ENCODE measurements around the gene SULT1A3. TPM values are rescaled to one million over a fixed set of nuclear protein-coding genes. Genes with fewer than 3 reads are reported as not detected.
"Not testable (repeated sequence)": the region's sequence is repeated elsewhere in the genome, so short reads cannot be mapped to it uniquely, and the experiment has no call there.

SULT1A3 gene
- total RNA-seq, 1 experiment from 2014 or later, result not detected

GRCh38 chr16:30185683-30186421 lies 13.2 kb upstream of the SULT1A3 start:
- no peak for DNase-seq (ENCODE audit: low read depth)
- in situ Hi-C loops (cut with HindIII; ENCODE audit: low pct_unique_long_range_greater_than_20kb, low sequenced_read_pairs), result no loop called here

GRCh38 chr16:30186444-30186781 lies 12.6 kb upstream of the SULT1A3 start:
- in situ Hi-C loops (cut with HindIII; ENCODE audit: low pct_unique_long_range_greater_than_20kb, low sequenced_read_pairs), result no loop called here
- DNase-seq (ENCODE audit: low read depth), result no peak

- no peak for DNase-seq (ENCODE audit: low read depth)
- in situ Hi-C loops (cut with HindIII; ENCODE audit: low pct_unique_long_range_greater_than_20kb, low sequenced_read_pairs), result no loop called here
Observed at GRCh38 chr16:30186782-30187555, 12.1 kb upstream of the SULT1A3 start.

GRCh38 chr16:30187556-30187865 lies 11.5 kb upstream of the SULT1A3 start:
- in situ Hi-C loops (cut with HindIII; ENCODE audit: low pct_unique_long_range_greater_than_20kb, low sequenced_read_pairs), result no loop called here
- no peak for DNase-seq (ENCODE audit: low read depth)

GRCh38 chr16:30187971-30188561 lies 11.0 kb upstream of the SULT1A3 start:
- no peak for DNase-seq (ENCODE audit: low read depth)
- in situ Hi-C loops (cut with HindIII; ENCODE audit: low pct_unique_long_range_greater_than_20kb, low sequenced_read_pairs), result no loop called here

GRCh38 chr16:30191158-30191557 lies 7.9 kb upstream of the SULT1A3 start:
- DNase-seq (ENCODE audit: low read depth); in situ Hi-C loops (cut with HindIII; ENCODE audit: low pct_unique_long_range_greater_than_20kb, low sequenced_read_pairs): not testable (repeated sequence)

- DNase-seq (ENCODE audit: low read depth); in situ Hi-C loops (cut with HindIII; ENCODE audit: low pct_unique_long_range_greater_than_20kb, low sequenced_read_pairs): not testable (repeated sequence)
Observed at GRCh38 chr16:30193098-30193497, 6.0 kb upstream of the SULT1A3 start.

GRCh38 chr16:30193615-30194014 lies 5.4 kb upstream of the SULT1A3 start, which contains the start of the genes BOLA2B and SLX1A:
Gene BOLA2B, minus strand, starts transcription at chr16:30193666. Its CDS starts 71 bp downstream, at chr16:30193595.
Gene SLX1A, plus strand, starts transcription at chr16:30193875. Its CDS starts 210 bp downstream, at chr16:30194085.
- DNase-seq (ENCODE audit: low read depth); in situ Hi-C loops (cut with HindIII; ENCODE audit: low pct_unique_long_range_greater_than_20kb, low sequenced_read_pairs): not testable (repeated sequence)

GRCh38 chr16:30194172-30194925 lies 4.7 kb upstream of the SULT1A3 start:
- DNase-seq (ENCODE audit: low read depth); in situ Hi-C loops (cut with HindIII; ENCODE audit: low pct_unique_long_range_greater_than_20kb, low sequenced_read_pairs): not testable (repeated sequence)

- in situ Hi-C loops (cut with HindIII; ENCODE audit: low pct_unique_long_range_greater_than_20kb, low sequenced_read_pairs); DNase-seq (ENCODE audit: low read depth): not testable (repeated sequence)
Observed at GRCh38 chr16:30197001-30197400, 2.1 kb upstream of the SULT1A3 start.

- DNase-seq (ENCODE audit: low read depth); in situ Hi-C loops (cut with HindIII; ENCODE audit: low pct_unique_long_range_greater_than_20kb, low sequenced_read_pairs): not testable (repeated sequence)
Observed at GRCh38 chr16:30199608-30200343, 721 bp downstream of the SULT1A3 start.

- in situ Hi-C loops (cut with HindIII; ENCODE audit: low pct_unique_long_range_greater_than_20kb, low sequenced_read_pairs); DNase-seq (ENCODE audit: low read depth): not testable (repeated sequence)
Observed at GRCh38 chr16:30205541-30206236, 6.6 kb downstream of the SULT1A3 start.

GRCh38 chr16:30206252-30206651 lies 7.2 kb downstream of the SULT1A3 start:
- in situ Hi-C loops (cut with HindIII; ENCODE audit: low pct_unique_long_range_greater_than_20kb, low sequenced_read_pairs); DNase-seq (ENCODE audit: low read depth): not testable (repeated sequence)

GRCh38 chr16:30207063-30207704 lies 8.1 kb downstream of the SULT1A3 start:
- in situ Hi-C loops (cut with HindIII; ENCODE audit: low pct_unique_long_range_greater_than_20kb, low sequenced_read_pairs); DNase-seq (ENCODE audit: low read depth): not testable (repeated sequence)

- in situ Hi-C loops (cut with HindIII; ENCODE audit: low pct_unique_long_range_greater_than_20kb, low sequenced_read_pairs); DNase-seq (ENCODE audit: low read depth): not testable (repeated sequence)
Observed at GRCh38 chr16:30209032-30209431, 10.0 kb downstream of the SULT1A3 start.

- in situ Hi-C loops (cut with HindIII; ENCODE audit: low pct_unique_long_range_greater_than_20kb, low sequenced_read_pairs); DNase-seq (ENCODE audit: low read depth): not testable (repeated sequence)
Observed at GRCh38 chr16:30211414-30211813, 12.4 kb downstream of the SULT1A3 start.

GRCh38 chr16:30217082-30217481 lies 18.0 kb downstream of the SULT1A3 start:
- DNase-seq (ENCODE audit: low read depth); in situ Hi-C loops (cut with HindIII; ENCODE audit: low pct_unique_long_range_greater_than_20kb, low sequenced_read_pairs): not testable (repeated sequence)
